Measurements from ENCODE around the gene SRGAP1.

SRGAP1 gene

DNA sequence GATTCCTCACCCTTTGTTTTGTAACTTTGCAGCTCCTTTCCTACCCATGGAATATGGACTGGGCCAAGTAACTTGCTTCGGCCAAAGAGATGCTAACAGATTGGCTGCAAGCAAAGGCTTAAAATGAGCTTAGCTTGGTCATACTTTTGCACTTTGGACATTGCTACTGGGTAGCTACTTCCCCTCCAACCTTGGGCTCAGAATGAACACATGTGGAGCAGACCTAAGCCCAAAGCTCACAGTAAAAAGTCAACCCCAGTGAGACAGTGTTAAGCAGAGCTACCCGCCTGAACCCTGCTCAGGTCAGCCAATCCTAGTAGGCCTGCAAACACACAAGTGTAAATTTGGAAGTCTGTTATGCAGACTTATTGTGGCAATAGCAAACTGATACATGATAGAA, 363.0 kb downstream of the SRGAP1 start:
- DNase-seq (ENCODE audit: low read depth), result no peak

Data from stimulated activated CD8-positive, alpha-beta memory T cell treated with anti-CD3 and anti-CD28 coated beads, Interleukin-7, amount 100 ng/mL, for 24 hours (primary cell).